GM23338 (cell line): ENCODE data around the gene PRDX6. TPM values are rescaled to one million over a fixed set of nuclear protein-coding genes. Genes with fewer than 3 reads are reported as not detected.
A peak's percentile ranks its signal among the peaks of the same experiment; 100 is the strongest.

Experiments
- ATAC-seq: fragments of 200-7000 bp; cut with Tn5 transposase; 3 replicates; pipeline ENCODE4 v1.9.1; 2020
- DNase-seq: peaks from one replicate; pipeline ENCODE4 v3.0.0-alpha.2; 2015; ENCODE audit warnings: low spot score
- H2AFZ ChIP-seq: fragments of 200-600 bp; sonication (generic); 2 replicates; pipeline ENCODE4 v1.8.0; 2016; ENCODE audit warnings: antibody characterized with exemption, mild to moderate bottlenecking, moderate library complexity
- H3F3A ChIP-seq: fragments of 200-600 bp; sonication (generic); replicated peaks from 2 replicates; pipeline ENCODE4 v1.8.0; 2017; ENCODE audit warnings: antibody characterized with exemption, mixed run types, low read depth
- H3K27ac ChIP-seq: fragments of 200-600 bp; sonication (generic); 2 replicates; pipeline ENCODE4 v1.6.1; 2016; ENCODE audit warnings: low read depth
- H3K27me3 ChIP-seq: fragments of 200-600 bp; sonication (generic); 2 replicates; pipeline ENCODE4 v1.8.0; 2016; ENCODE audit warnings: mild to moderate bottlenecking, mixed run types, moderate library complexity; ENCODE audit not compliant: insufficient read depth
- H3K36me3 ChIP-seq: fragments of 200-600 bp; sonication (generic); 2 replicates; pipeline ENCODE4 v1.8.0; 2016; ENCODE audit warnings: mild to moderate bottlenecking; ENCODE audit not compliant: insufficient read depth
- H3K4me1 ChIP-seq: fragments of 200-600 bp; sonication (generic); 2 replicates; pipeline ENCODE4 v1.8.0; 2016; ENCODE audit warnings: mild to moderate bottlenecking, moderate library complexity; ENCODE audit not compliant: insufficient read depth
- H3K4me2 ChIP-seq: fragments of 200-600 bp; sonication (generic); 2 replicates; pipeline ENCODE4 v1.7.1; 2017; ENCODE audit warnings: mixed run types
- H3K4me3 ChIP-seq: fragments of 200-600 bp; sonication (generic); 2 replicates; pipeline ENCODE4 v1.6.1; 2016; ENCODE audit warnings: mixed run types
- H3K79me2 ChIP-seq: fragments of 200-600 bp; sonication (generic); replicated peaks from 2 replicates; pipeline ENCODE4 v1.8.0; 2017; ENCODE audit warnings: mild to moderate bottlenecking; ENCODE audit not compliant: insufficient read depth
- H3K9me2 ChIP-seq: fragments of 200-600 bp; sonication (generic); 2 replicates; pipeline ENCODE4 v1.8.0; 2017; ENCODE audit not compliant: insufficient read depth
- H4K20me1 ChIP-seq: fragments of 200-600 bp; sonication (generic); replicated peaks from 2 replicates; pipeline ENCODE4 v1.8.0; 2017; ENCODE audit warnings: mild to moderate bottlenecking; ENCODE audit not compliant: insufficient read depth
- H3K27ac Mint-ChIP-seq: 2 replicates; pipeline ENCODE4 v1.8.0; 2020; ENCODE audit warnings: inconsistent platforms, mild to moderate bottlenecking, moderate library complexity, mixed read lengths
- H3K27me3 Mint-ChIP-seq: 3 replicates; pipeline ENCODE4 v1.8.0; 2022; ENCODE audit warnings: low read depth, mild to moderate bottlenecking, moderate library complexity, mixed read lengths, inconsistent platforms; ENCODE audit not compliant: insufficient read depth, poor library complexity
- H3K36me3 Mint-ChIP-seq: 3 replicates; pipeline ENCODE4 v1.8.0; 2021; ENCODE audit warnings: low read depth, mild to moderate bottlenecking, inconsistent platforms, moderate library complexity, mixed read lengths
- H3K4me1 Mint-ChIP-seq: 3 replicates; pipeline ENCODE4 v1.8.0; 2020; ENCODE audit warnings: mild to moderate bottlenecking, inconsistent platforms, mixed read lengths
- H3K4me3 Mint-ChIP-seq: 3 replicates; pipeline ENCODE4 v1.8.0; 2021; ENCODE audit warnings: moderate library complexity, mild to moderate bottlenecking, inconsistent platforms, mixed read lengths
- H3K9me3 Mint-ChIP-seq: 3 replicates; pipeline ENCODE4 v1.8.0; 2020; ENCODE audit warnings: moderate library complexity, mild to moderate bottlenecking, inconsistent platforms, mixed read lengths
- CREB1 ChIP-seq: fragments of 250-450 bp; sonication (Bioruptor Pico); IDR thresholded peaks from 2 replicates; pipeline ENCODE4 v1.5.0; 2020; ENCODE audit warnings: low read depth, mild to moderate bottlenecking, moderate library complexity
- ETS1 ChIP-seq: IDR thresholded peaks from 2 replicates; pipeline ENCODE4 v1.6.1; 2016; ENCODE audit warnings: antibody characterized with exemption
- EZH2 ChIP-seq: fragments of 200-600 bp; sonication (generic); IDR thresholded peaks from one replicate; pipeline ENCODE4 v1.8.0; 2017; ENCODE audit warnings: antibody characterized with exemption, mild to moderate bottlenecking, low read depth; ENCODE audit not compliant: unreplicated experiment
- EZH2phosphoT487 ChIP-seq: fragments of 200-600 bp; sonication (generic); IDR thresholded peaks from one replicate; pipeline ENCODE4 v1.8.1; 2018; ENCODE audit warnings: antibody characterized with exemption; ENCODE audit not compliant: unreplicated experiment
- JUNB ChIP-seq: IDR thresholded peaks from one replicate; pipeline ENCODE4 v1.6.1; 2016; ENCODE audit warnings: antibody characterized with exemption; ENCODE audit not compliant: unreplicated experiment
- NANOG ChIP-seq: IDR thresholded peaks from 2 replicates; pipeline ENCODE4 v1.6.1; 2016; ENCODE audit warnings: antibody characterized with exemption, borderline replicate concordance
- POLR2AphosphoS5 ChIP-seq: IDR thresholded peaks from 2 replicates; pipeline ENCODE4 v1.6.1; 2016; ENCODE audit warnings: antibody characterized with exemption, low read depth
- STAT1 ChIP-seq: IDR thresholded peaks from one replicate; pipeline ENCODE4 v1.6.1; 2016; ENCODE audit warnings: antibody characterized with exemption; ENCODE audit not compliant: unreplicated experiment
- ZNF114 ChIP-seq: fragments of 250-450 bp; sonication (Bioruptor Pico); IDR thresholded peaks from 2 replicates; pipeline ENCODE4 v1.5.0; 2020; ENCODE audit warnings: mild to moderate bottlenecking, moderate library complexity
- ZNF331 ChIP-seq: fragments of 250-450 bp; sonication (Bioruptor Pico); IDR thresholded peaks from 2 replicates; pipeline ENCODE4 v1.5.0; 2020; ENCODE audit warnings: low read depth, mild to moderate bottlenecking, moderate library complexity
- ZNF462 ChIP-seq: fragments of 250-450 bp; sonication (Bioruptor Pico); IDR thresholded peaks from 2 replicates; pipeline ENCODE4 v1.5.0; 2020; ENCODE audit warnings: mild to moderate bottlenecking, moderate library complexity
- polyA plus RNA-seq: library from polyadenylated mRNA; unstranded; fragments of >200 nt; fragmentation: Nextera tagmentation; extraction: Ambion mirVana; gene quantifications from 2 replicates; pipeline ENCODE4 v1.2.1, GENCODE V29; 2016
- total RNA-seq: library from RNA; depleted of rRNA; stranded (reverse); fragments of >200 nt; shearing (Covaris generic); gene quantifications from 2 replicates; pipeline ENCODE4 v1.2.3, GENCODE V29; 2014
- TF ChIP-seq, protein P1 (sequence below): IDR thresholded peaks from one replicate; pipeline ENCODE4 v1.6.1; 2018; ENCODE audit warnings: antibody characterized with exemption; ENCODE audit not compliant: unreplicated experiment

Gene PRDX6
- total and polyA plus RNA-seq, 2 experiments from 2014 or later: 516 to 746 TPM

DNA sequence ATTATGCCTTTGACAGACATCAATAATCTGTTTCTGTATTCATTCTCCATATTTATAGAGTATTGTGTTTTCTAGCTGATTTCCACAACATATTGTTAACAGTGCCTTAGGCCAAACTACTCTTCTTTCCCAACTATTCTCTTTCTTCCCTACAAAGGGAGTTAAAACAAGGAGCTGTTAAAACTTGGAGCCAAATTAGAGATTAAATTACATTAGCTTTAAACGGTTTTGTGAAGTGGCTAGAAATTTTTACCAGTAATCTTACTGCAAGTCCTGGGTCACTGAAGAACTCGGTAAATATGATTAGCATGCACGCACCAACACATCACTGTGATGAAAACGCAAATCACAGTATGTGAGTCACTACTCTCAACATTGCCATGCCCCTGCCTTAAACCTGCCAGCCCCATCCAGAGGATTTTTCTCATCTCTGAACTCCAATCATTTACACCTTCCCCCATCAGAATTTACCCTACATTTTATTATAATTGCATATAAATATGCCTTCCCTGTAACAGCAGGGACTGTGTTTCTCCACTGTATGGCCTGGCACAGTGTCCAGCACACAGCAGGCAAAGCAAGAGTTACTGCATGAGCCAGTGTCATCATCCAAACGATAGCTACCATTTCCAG, 1.5 kb upstream of the PRDX6 start:
- peaks cover 24% of the 10 kb centered on the region for H3K4me1 Mint-ChIP-seq
- no peak for ATAC-seq
- peaks cover 77% of the 10 kb centered on the region for H3K79me2 ChIP-seq
- 0 out of 2 replicates have a peak, but pooled peaks cover 4% of the 10 kb centered on the region for H3K9me2 ChIP-seq
- H3K4me2 ChIP-seq: peak overlapping the region; percentile 94
- no peaks in the 10 kb centered on the region for H3K27me3 ChIP-seq
- no peak overlapping the region for H3K27ac ChIP-seq
- H3K4me3 Mint-ChIP-seq: peak overlapping the region; percentile 85
- H2AFZ ChIP-seq: no peak overlapping the region
- H3K27me3 Mint-ChIP-seq: peaks cover 5% of the 10 kb centered on the region
- H3K27ac Mint-ChIP-seq: no peak overlapping the region
- peaks cover 17% of the 10 kb centered on the region for H3K9me3 Mint-ChIP-seq
- peaks cover 60% of the 10 kb centered on the region for H3K36me3 Mint-ChIP-seq
- peaks cover 31% of the 10 kb centered on the region for H3K4me1 ChIP-seq
- no peak for DNase-seq
- TF ChIP-seq POLR2AphosphoS5: no peak
- TF ChIP-seq ZNF114 (CRISPR knock-in tag): no peak
- no peak for TF ChIP-seq EZH2
- TF ChIP-seq EZH2phosphoT487: no peak
- TF ChIP-seq JUNB: no peak
- no peak for TF ChIP-seq ZNF331 (CRISPR knock-in tag)
- no peak for TF ChIP-seq ETS1
- TF ChIP-seq, protein P1, sequence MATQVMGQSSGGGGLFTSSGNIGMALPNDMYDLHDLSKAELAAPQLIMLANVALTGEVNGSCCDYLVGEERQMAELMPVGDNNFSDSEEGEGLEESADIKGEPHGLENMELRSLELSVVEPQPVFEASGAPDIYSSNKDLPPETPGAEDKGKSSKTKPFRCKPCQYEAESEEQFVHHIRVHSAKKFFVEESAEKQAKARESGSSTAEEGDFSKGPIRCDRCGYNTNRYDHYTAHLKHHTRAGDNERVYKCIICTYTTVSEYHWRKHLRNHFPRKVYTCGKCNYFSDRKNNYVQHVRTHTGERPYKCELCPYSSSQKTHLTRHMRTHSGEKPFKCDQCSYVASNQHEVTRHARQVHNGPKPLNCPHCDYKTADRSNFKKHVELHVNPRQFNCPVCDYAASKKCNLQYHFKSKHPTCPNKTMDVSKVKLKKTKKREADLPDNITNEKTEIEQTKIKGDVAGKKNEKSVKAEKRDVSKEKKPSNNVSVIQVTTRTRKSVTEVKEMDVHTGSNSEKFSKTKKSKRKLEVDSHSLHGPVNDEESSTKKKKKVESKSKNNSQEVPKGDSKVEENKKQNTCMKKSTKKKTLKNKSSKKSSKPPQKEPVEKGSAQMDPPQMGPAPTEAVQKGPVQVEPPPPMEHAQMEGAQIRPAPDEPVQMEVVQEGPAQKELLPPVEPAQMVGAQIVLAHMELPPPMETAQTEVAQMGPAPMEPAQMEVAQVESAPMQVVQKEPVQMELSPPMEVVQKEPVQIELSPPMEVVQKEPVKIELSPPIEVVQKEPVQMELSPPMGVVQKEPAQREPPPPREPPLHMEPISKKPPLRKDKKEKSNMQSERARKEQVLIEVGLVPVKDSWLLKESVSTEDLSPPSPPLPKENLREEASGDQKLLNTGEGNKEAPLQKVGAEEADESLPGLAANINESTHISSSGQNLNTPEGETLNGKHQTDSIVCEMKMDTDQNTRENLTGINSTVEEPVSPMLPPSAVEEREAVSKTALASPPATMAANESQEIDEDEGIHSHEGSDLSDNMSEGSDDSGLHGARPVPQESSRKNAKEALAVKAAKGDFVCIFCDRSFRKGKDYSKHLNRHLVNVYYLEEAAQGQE: no peak
- no peak for TF ChIP-seq STAT1
- TF ChIP-seq CREB1 (CRISPR knock-in tag): no peak
- TF ChIP-seq ZNF462 (CRISPR knock-in tag): no peak
- TF ChIP-seq NANOG: no peak
- peaks cover 28% of the 10 kb centered on the region for H3K36me3 ChIP-seq
- H3F3A ChIP-seq: no peaks in the 10 kb centered on the region
- H4K20me1 ChIP-seq: peaks cover 27% of the 10 kb centered on the region
- H3K4me3 ChIP-seq: peak overlapping the region; percentile 92
